CD14-positive monocyte (primary cell): ENCODE measurements around the gene RLF. TPM values are rescaled to one million over a fixed set of nuclear protein-coding genes. Genes with fewer than 3 reads are reported as not detected.
A peak's percentile ranks its signal among the peaks of the same experiment; 100 is the strongest.

Experiments
- DNase-seq, 3 donors: peaks; one replicate each; pipeline ENCODE4 v3.0.0-alpha.2; 2011 to 2022
- H2AFZ ChIP-seq: 2 replicates; pipeline ENCODE4 v1.6.0; 2012; ENCODE audit warnings: mild to moderate bottlenecking, low read depth, low read length, inconsistent platforms; ENCODE audit not compliant: insufficient read depth, poor library complexity, severe bottlenecking
- H3K27ac ChIP-seq, 2 donors: 1 replicate in 1 of 2; 2 replicates in 1 of 2; pipeline ENCODE4 v1.5.1; 2012 to 2013; ENCODE audit warnings: low read length in 2 of 2, control low read depth in 1 of 2, inconsistent platforms in 1 of 2, low read depth in 1 of 2, mild to moderate bottlenecking in 1 of 2
- H3K27me3 ChIP-seq, 2 donors: one replicate each; pipeline versions ENCODE4 v1.6.0 to v1.6.1; 2011 to 2013; ENCODE audit warnings: low read length in 2 of 2; ENCODE audit not compliant: control insufficient read depth in 2 of 2, insufficient read depth in 2 of 2
- H3K36me3 ChIP-seq, 2 donors: replicated peaks in 1 of 2; 1 replicate in 1 of 2; 2 replicates in 1 of 2; pipeline versions ENCODE4 v1.5.1 to v1.6.1; 2012 to 2013; ENCODE audit warnings: low read length in 2 of 2, control low read depth in 1 of 2, inconsistent platforms in 1 of 2, mild to moderate bottlenecking in 1 of 2; ENCODE audit not compliant: insufficient read depth in 2 of 2, control insufficient read depth in 1 of 2
- H3K4me1 ChIP-seq, 2 donors: 1 replicate in 1 of 2; 2 replicates in 1 of 2; pipeline versions ENCODE4 v1.5.1 to v1.6.1; 2012 to 2013; ENCODE audit warnings: low read length in 2 of 2, control low read depth in 1 of 2, inconsistent platforms in 1 of 2, mild to moderate bottlenecking in 1 of 2, moderate library complexity in 1 of 2; ENCODE audit not compliant: insufficient read depth in 2 of 2, control insufficient read depth in 1 of 2
- H3K4me2 ChIP-seq: replicated peaks from 2 replicates; pipeline ENCODE3; 2012; ENCODE audit warnings: low read length, moderate library complexity, mild to moderate bottlenecking; ENCODE audit not compliant: poor library complexity, severe bottlenecking; ENCODE audit errors: extremely low read depth
- H3K4me3 ChIP-seq, 3 experiments: fragments of 200-600 bp in 1 of 3; sonication (generic) in 1 of 3; replicated peaks in 1 of 3; 1 replicate in 2 of 3; 2 replicates in 1 of 3; pipeline ENCODE4 v1.5.1; 2011 to 2013; ENCODE audit warnings: low read length in 3 of 3, mild to moderate bottlenecking in 3 of 3, control low read depth in 2 of 3, low read depth in 2 of 3, inconsistent platforms in 1 of 3, moderate library complexity in 1 of 3
- H3K79me2 ChIP-seq: 2 replicates; pipeline ENCODE4 v1.6.0; 2012; ENCODE audit warnings: mild to moderate bottlenecking, control low read depth, inconsistent platforms, low read length, moderate library complexity; ENCODE audit not compliant: insufficient read depth
- H3K9ac ChIP-seq: 2 replicates; pipeline ENCODE4 v1.6.0; 2017; ENCODE audit warnings: low read length, mild to moderate bottlenecking; ENCODE audit not compliant: insufficient read depth, poor library complexity, severe bottlenecking
- H3K9me3 ChIP-seq, 2 donors: replicated peaks in 1 of 2; 1 replicate in 1 of 2; 2 replicates in 1 of 2; pipeline versions ENCODE4 v1.5.1 to v1.6.1; 2012 to 2013; ENCODE audit warnings: low read length in 2 of 2, control low read depth in 1 of 2; ENCODE audit not compliant: control insufficient read depth in 1 of 2, insufficient read depth in 1 of 2
- H4K20me1 ChIP-seq: 2 replicates; pipeline ENCODE4 v1.6.0; 2012; ENCODE audit warnings: mild to moderate bottlenecking, low read length, control low read depth, moderate library complexity; ENCODE audit not compliant: insufficient read depth
- H3K27ac Mint-ChIP-seq, 7 donors: one replicate each; pipeline ENCODE4 v1.8.0; 2020; ENCODE audit warnings: mild to moderate bottlenecking in 7 of 7, mixed read lengths in 7 of 7, moderate library complexity in 6 of 7, inconsistent platforms in 2 of 7
- H3K27me3 Mint-ChIP-seq, 3 donors: one replicate each; pipeline ENCODE4 v1.8.0; 2021 to 2022; ENCODE audit warnings: low read depth in 3 of 3, mild to moderate bottlenecking in 3 of 3, mixed read lengths in 3 of 3, moderate library complexity in 3 of 3, inconsistent platforms in 1 of 3
- H3K36me3 Mint-ChIP-seq, 2 donors: one replicate each; pipeline ENCODE4 v1.8.0; 2020; ENCODE audit warnings: mixed read lengths in 2 of 2, inconsistent platforms in 1 of 2, mild to moderate bottlenecking in 1 of 2
- H3K4me1 Mint-ChIP-seq: one replicate; pipeline ENCODE4 v1.8.0; 2020; ENCODE audit warnings: mild to moderate bottlenecking, mixed read lengths
- H3K4me3 Mint-ChIP-seq, 2 donors: one replicate each; pipeline ENCODE4 v1.8.0; 2020; ENCODE audit warnings: mild to moderate bottlenecking in 2 of 2, mixed read lengths in 2 of 2, moderate library complexity in 1 of 2
- H3K9me3 Mint-ChIP-seq, 7 donors: one replicate each; pipeline ENCODE4 v1.8.0; 2020 to 2022; ENCODE audit warnings: mixed read lengths in 7 of 7, mild to moderate bottlenecking in 6 of 7, moderate library complexity in 6 of 7, inconsistent platforms in 2 of 7
- CTCF ChIP-seq: fragments of 200-600 bp; IDR thresholded peaks from one replicate; pipeline ENCODE4 v1.8.0; 2022; ENCODE audit warnings: antibody characterized with exemption, mild to moderate bottlenecking
- WGBS: methylation state at CpG from one replicate; pipeline ENCODE4 v1.1.5; 2013; ENCODE audit warnings: missing lambda C conversion rate; ENCODE audit not compliant: insufficient coverage; 5-methylcytosine and 5-hydroxymethylcytosine counted together
- intact Hi-C, 2 donors: fragments of 100-400 bp; cut with micrococcal nuclease; formaldehyde crosslinking; loops; one replicate each; pipeline versions ENCODE4 v1.15.0 to v1.15.1; 2023
- polyA plus RNA-seq, 3 donors: library from polyadenylated mRNA; depleted of rRNA in 1 of 3; unstranded in 2 of 3; stranded (reverse) in 1 of 3; fragments of 300-500 nt in 2 of 3; fragments of >200 nt in 1 of 3; fragmentation: Illumina TruSeq in 2 of 3; gene quantifications; 1 replicate in 2 of 3; 2 replicates in 1 of 3; pipeline ENCODE4 v1.2.3, GENCODE V29; 2012 to 2021

Gene RLF
- polyA plus RNA-seq, 3 donors = 3.0 to 9.2 (median 6.2) TPM

DNA sequence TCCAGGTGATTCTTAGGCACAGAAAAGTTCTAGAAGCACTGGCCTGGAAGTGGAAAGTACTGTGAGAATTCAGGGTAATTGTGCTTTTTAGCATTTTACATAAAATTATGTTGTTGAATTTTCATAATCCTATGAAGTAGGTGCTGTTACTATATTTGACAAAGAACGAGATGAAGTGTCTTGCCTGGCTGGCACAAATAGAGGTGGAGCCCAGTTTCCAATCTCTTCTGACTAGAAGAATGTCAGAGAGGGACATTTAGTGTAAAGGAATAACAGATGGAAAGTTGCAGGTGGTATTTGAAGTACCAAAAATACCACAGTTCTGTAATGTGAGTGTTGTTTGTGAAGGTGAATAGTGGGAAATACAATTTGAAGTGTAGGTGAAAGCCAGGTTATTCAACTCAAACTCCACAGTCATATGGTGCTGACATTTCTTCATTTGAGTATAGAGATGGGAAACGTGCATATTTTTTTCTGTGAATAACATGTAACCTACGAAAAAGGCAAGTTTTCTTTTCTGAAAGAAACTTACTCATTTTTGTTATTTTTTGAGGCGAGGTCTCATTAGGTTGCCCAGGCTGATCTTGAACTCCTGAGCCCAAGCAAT is 83.1 kb downstream of the RLF start:
- DNase-seq = no peak
- Histone ChIP-seq H3K36me3 (peaks cover 0 to 3% of the 10 kb centered on the region in 2 donors), H3K4me3 (no peak overlapping the region), H3K79me2 (no peaks in the 10 kb centered on the region), H3K9ac (no peak overlapping the region), H3K4me2 (no peak overlapping the region), H2AFZ (no peak overlapping the region), H3K27me3 (no peaks in the 10 kb centered on the region), H4K20me1 (no peaks in the 10 kb centered on the region), H3K9me3 (no peaks in the 10 kb centered on the region), H3K4me1 (peaks cover 21 to 32% of the 10 kb centered on the region in 2 donors), H3K27ac (no peak overlapping the region)
- H3K27ac Mint-ChIP-seq = no peak overlapping the region
- H3K4me3 Mint-ChIP-seq = no peak overlapping the region
- peaks cover 27% of the 10 kb centered on the region for H3K4me1 Mint-ChIP-seq
- peaks cover 0 to 4% (median 2%) of the 10 kb centered on the region in 7 donors for H3K9me3 Mint-ChIP-seq
- H3K27me3 Mint-ChIP-seq = peaks cover 2 to 8% (median 3%) of the 10 kb centered on the region in 3 donors
- peaks cover under 1 to 5% of the 10 kb centered on the region in 2 donors for H3K36me3 Mint-ChIP-seq
- 96% methylated on average over 3 of the region's 4 CpGs for WGBS
- intact Hi-C loops = loop anchor here in 1 of 2 donors (5.0 kb wide), 1 partner anchor 82 kb away; the partner anchor contains the start of gene RLF
- TF ChIP-seq CTCF = no peak

DNA sequence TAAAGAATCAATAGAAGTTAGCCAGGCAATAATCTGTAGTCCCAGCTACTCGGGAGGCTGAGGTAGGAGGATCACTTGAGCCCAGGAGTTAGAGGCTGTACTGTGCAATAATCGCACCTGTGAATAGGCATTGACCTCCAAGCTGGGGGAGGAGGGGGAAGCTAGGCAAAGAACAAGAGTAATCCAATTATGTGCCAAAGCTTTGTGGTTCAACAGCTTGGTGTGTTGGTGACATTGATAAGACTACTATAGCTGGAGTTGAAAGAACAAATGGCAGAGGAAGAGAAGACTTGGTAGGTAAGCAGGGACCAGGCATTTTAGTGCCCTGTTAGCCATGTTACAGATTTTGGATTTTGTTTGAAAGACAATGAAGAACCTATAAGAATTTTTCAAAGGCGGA is 84.5 kb downstream of the RLF start:
- no peak overlapping the region for H3K4me3 ChIP-seq
- Mint-ChIP-seq H3K27ac (peak overlapping the region in 1 of 7 donors; percentile 5), H3K27me3 (peaks cover 2 to 9% (median 3%) of the 10 kb centered on the region in 3 donors), H3K36me3 (no peaks in the 10 kb centered on the region), H3K4me1 (peaks cover 27% of the 10 kb centered on the region), H3K4me3 (no peak overlapping the region), H3K9me3 (peaks cover 0 to 4% (median 2%) of the 10 kb centered on the region in 7 donors)
- H3K4me1 ChIP-seq = peaks cover 21 to 32% of the 10 kb centered on the region in 2 donors
- H3K9me3 ChIP-seq = no peaks in the 10 kb centered on the region
- H3K4me2 ChIP-seq = no peak overlapping the region
- H3K9ac ChIP-seq = no peak overlapping the region
- H4K20me1 ChIP-seq = no peaks in the 10 kb centered on the region
- DNase-seq = no peak
- H2AFZ ChIP-seq = no peak overlapping the region
- H3K27me3 ChIP-seq = no peaks in the 10 kb centered on the region
- no peak overlapping the region for H3K27ac ChIP-seq
- TF ChIP-seq CTCF = no peak
- H3K79me2 ChIP-seq = no peaks in the 10 kb centered on the region
- 100% methylated on average over 3 of the region's 3 CpGs for WGBS
- no peaks in the 10 kb centered on the region for H3K36me3 ChIP-seq
- intact Hi-C loops = no loop called here
